HCT116 (cell line): ENCODE data around the gene F2RL2. TPM values are rescaled to one million over a fixed set of nuclear protein-coding genes. Genes with fewer than 3 reads are reported as not detected.

ENCODE experiments used
- ATAC-seq: fragments of 200-7000 bp; cut with Tn5 transposase; 2 replicates; pipeline ENCODE4 v1.9.1; 2020; ENCODE audit warnings: mild to moderate bottlenecking, moderate library complexity
- BruUV-seq: library from RNA; stranded (reverse); fragments of 400-500 nt; replicated peaks from 2 replicates; lab custom pipeline; 2021; lab: Mats Ljungman, UMichigan
- CTCF ChIA-PET: fragments of 300-600 bp; sonication (Branson Sonifier 250); formaldehyde crosslinking; loops from one replicate; lab custom pipeline; 2021; ENCODE audit warnings: antibody characterized with exemption; lab: Charles Lee
- POLR2A ChIA-PET: fragments of 300-600, 350-600 bp; sonication (Branson Sonifier 250); formaldehyde crosslinking; loops from one replicate; lab custom pipeline; 2021; ENCODE audit warnings: antibody characterized with exemption; lab: Charles Lee
- RAD21 ChIA-PET, 2 experiments: fragments of 300-600 bp; sonication (Branson Sonifier 250); formaldehyde crosslinking; loops; one replicate each; lab custom pipeline; 2023; ENCODE audit warnings: low total read pairs in 2 of 2; ENCODE audit not compliant: uncharacterized antibody in 2 of 2, unreplicated experiment in 2 of 2, low non-redundant PET in 1 of 2; lab: Charles Lee
- DNase-seq: peaks from one replicate; pipeline ENCODE4 v3.0.0-alpha.2; 2010; ENCODE audit warnings: low read depth, low spot score
- H2AFZ ChIP-seq: fragments of 200-600 bp; shearing (Covaris generic), sonication (generic); 2 replicates; pipeline ENCODE4 v1.6.1; 2017; ENCODE audit warnings: low read depth, mixed run types, mixed read lengths, antibody characterized with exemption, low read length; ENCODE audit not compliant: poor library complexity, severe bottlenecking
- H3K27ac ChIP-seq: 2 replicates; pipeline ENCODE4 v1.5.1; 2012; ENCODE audit warnings: low read depth, low read length
- H3K27me3 ChIP-seq: fragments of 200-600 bp; sonication (generic); 2 replicates; pipeline ENCODE4 v1.6.1; 2016; ENCODE audit warnings: mixed run types, low read length, mixed read lengths; ENCODE audit not compliant: insufficient read depth
- H3K36me3 ChIP-seq, 2 experiments: fragments of 200-500 bp in 1 of 2; fragments of 200-600 bp in 1 of 2; sonication (Bioruptor generic) in 1 of 2; sonication (generic) in 1 of 2; 2 replicates each; pipeline versions ENCODE4 v1.5.1 to v1.6.1; 2014 to 2016; ENCODE audit warnings: low read length in 2 of 2, inconsistent platforms in 1 of 2, mixed read lengths in 1 of 2, mixed run types in 1 of 2; ENCODE audit not compliant: insufficient read depth in 2 of 2, control insufficient read depth in 1 of 2
- H3K4me1 ChIP-seq, 2 experiments: fragments of 200-600 bp in 1 of 2; sonication (generic) in 1 of 2; 2 replicates each; pipeline versions ENCODE4 v1.5.1 to v1.6.1; 2012 to 2017; ENCODE audit warnings: low read length in 2 of 2, inconsistent platforms in 1 of 2, mild to moderate bottlenecking in 1 of 2, mixed read lengths in 1 of 2, mixed run types in 1 of 2, moderate library complexity in 1 of 2; ENCODE audit not compliant: insufficient read depth in 2 of 2, control insufficient read depth in 1 of 2
- H3K4me2 ChIP-seq: fragments of 200-600 bp; sonication (generic); 2 replicates; pipeline ENCODE4 v1.6.1; 2017; ENCODE audit warnings: mixed run types, low read length, mixed read lengths
- H3K4me3 ChIP-seq, 2 experiments: fragments of 200-600 bp in 1 of 2; sonication (generic) in 1 of 2; replicated peaks in 1 of 2; 2 replicates each; pipeline ENCODE4 v1.5.1; 2011 to 2016; ENCODE audit warnings: low read length in 2 of 2, control low read depth in 1 of 2, low read depth in 1 of 2, mild to moderate bottlenecking in 1 of 2, mixed read lengths in 1 of 2, mixed run types in 1 of 2
- H3K79me2 ChIP-seq: fragments of 200-600 bp; sonication (generic); 2 replicates; pipeline ENCODE4 v1.6.1; 2017; ENCODE audit warnings: mild to moderate bottlenecking, mixed run types, low read length, moderate library complexity, mixed read lengths; ENCODE audit not compliant: insufficient read depth
- H3K9ac ChIP-seq: fragments of 200-600 bp; sonication (generic); 2 replicates; pipeline ENCODE4 v1.6.1; 2016; ENCODE audit warnings: low read length, mixed read lengths
- H3K9me2 ChIP-seq: fragments of 200-600 bp; sonication (generic), shearing (Covaris generic); 2 replicates; pipeline ENCODE4 v1.6.1; 2017; ENCODE audit warnings: mixed run types, mild to moderate bottlenecking, moderate library complexity; ENCODE audit not compliant: insufficient read depth
- H3K9me3 ChIP-seq, 2 experiments: fragments of 200-500 bp in 1 of 2; fragments of 200-600 bp in 1 of 2; sonication (Bioruptor generic) in 1 of 2; sonication (generic) in 1 of 2; 2 replicates each; pipeline ENCODE4 v1.6.1; 2014 to 2017; ENCODE audit warnings: low read length in 2 of 2, mixed read lengths in 2 of 2, inconsistent platforms in 1 of 2, low read depth in 1 of 2, mild to moderate bottlenecking in 1 of 2, mixed run types in 1 of 2, moderate library complexity in 1 of 2; ENCODE audit not compliant: control insufficient read depth in 1 of 2, insufficient read depth in 1 of 2
- H4K20me1 ChIP-seq: fragments of 200-600 bp; sonication (generic), shearing (Covaris generic); 2 replicates; pipeline ENCODE4 v1.6.1; 2017; ENCODE audit warnings: mixed run types, mild to moderate bottlenecking, moderate library complexity; ENCODE audit not compliant: insufficient read depth
- ELF1 ChIP-seq: IDR thresholded peaks from 2 replicates; pipeline ENCODE4 v1.6.1; 2012; ENCODE audit warnings: low read depth, borderline replicate concordance
- EZH2 ChIP-seq: fragments of 200-600 bp; sonication (generic); IDR thresholded peaks from 2 replicates; pipeline ENCODE4 v1.6.1; 2017; ENCODE audit warnings: antibody characterized with exemption, mixed run types
- MAX ChIP-seq: IDR thresholded peaks from 2 replicates; pipeline ENCODE4 v1.6.1; 2012
- RAD21 ChIP-seq: IDR thresholded peaks from 2 replicates; pipeline ENCODE4 v1.6.1; 2012; ENCODE audit warnings: low read depth, mild to moderate bottlenecking
- REST ChIP-seq: IDR thresholded peaks from 2 replicates; pipeline ENCODE4 v1.6.1; 2012; ENCODE audit warnings: low read depth
- SRF ChIP-seq: IDR thresholded peaks from 2 replicates; pipeline ENCODE4 v1.6.1; 2012; ENCODE audit warnings: low read depth
- ZFX ChIP-seq: fragments of 450-650 bp; IDR thresholded peaks from 2 replicates; pipeline ENCODE4 v1.6.1; 2017
- intact Hi-C: fragments of 100-400 bp; cut with micrococcal nuclease; formaldehyde crosslinking; loops from 2 replicates; pipeline ENCODE4 v1.10.0; 2022
- total RNA-seq: library from RNA; stranded (reverse); gene quantifications from one replicate; pipeline ENCODE4 v1.2.1, GENCODE V29; 2021; ENCODE audit not compliant: unreplicated experiment

The F2RL2 gene
- total RNA-seq, 1 experiment from 2014 or later: 0.07 TPM

GRCh38 chr5:76617229-76617628, 6.0 kb downstream of the F2RL2 start:
- TF ChIP-seq REST (no peak), ELF1 (no peak), ZFX (no peak), EZH2 (no peak), MAX (no peak), SRF (no peak), RAD21 (no peak)
- ChIA-PET CTCF (no interaction called here), RAD21 (no interaction called here), POLR2A (no interaction called here)
- Histone ChIP-seq H3K27ac (no peak overlapping the region), H3K79me2 (no peaks in the 10 kb centered on the region), H3K27me3 (no peaks in the 10 kb centered on the region), H3K9me3 (no peaks in the 10 kb centered on the region), H3K9ac (no peak overlapping the region), H2AFZ (no peak overlapping the region), H3K4me3 (no peak overlapping the region), H4K20me1 (no peaks in the 10 kb centered on the region), H3K36me3 (no peaks in the 10 kb centered on the region), H3K4me2 (no peak overlapping the region), H3K9me2 (no peaks in the 10 kb centered on the region; the same call in 1 of the 2 replicates), H3K4me1 (peaks cover 0 to 4% of the 10 kb centered on the region in 2 experiments; a peak in 1 of 4 replicates)
- no peak for ATAC-seq
- no peak for DNase-seq
- BruUV-seq: no TSS peak
- intact Hi-C loops: no loop called here
